ENCODE measurements around the gene PRUNE2. TPM values are rescaled to one million over a fixed set of nuclear protein-coding genes. Genes with fewer than 3 reads are reported as not detected.

The PRUNE2 gene
- total RNA-seq, 4 donors from 2014 or later = 3.7 to 7.8 (median 4.9) TPM

- H3K9me3 ChIP-seq = no peaks in the 10 kb centered on the region
- no peak for TF ChIP-seq CTCF (IDR thresholded peaks at IDR 0.05)
- no peak for TF ChIP-seq POLR2A (IDR thresholded peaks at IDR 0.05)
- DNase-seq = no peak
- no peaks in the 10 kb centered on the region for H3K27me3 ChIP-seq
- intact Hi-C loops (cut with DNase I) = no loop called here
- H3K4me1 ChIP-seq = peaks cover 7 to 25% of the 10 kb centered on the region in 2 donors
- no peak overlapping the region for H3K4me3 ChIP-seq (replicated peaks in 1 of 3)
- H3K27ac ChIP-seq = no peak overlapping the region
- H3K36me3 ChIP-seq = no peaks in the 10 kb centered on the region
Observed at GRCh38 chr9:76657265-76657664, 248.6 kb downstream of the PRUNE2 start.

GRCh38 chr9:76655971-76656370 lies 249.9 kb downstream of the PRUNE2 start:
- Histone ChIP-seq H3K36me3 (no peaks in the 10 kb centered on the region), H3K4me3 (replicated peaks in 1 of 3) (no peak overlapping the region), H3K27me3 (no peaks in the 10 kb centered on the region), H3K27ac (no peak overlapping the region), H3K9me3 (no peaks in the 10 kb centered on the region), H3K4me1 (peaks cover 7 to 25% of the 10 kb centered on the region in 2 donors)
- DNase-seq = no peak
- WGBS, 2 donors = 83 to 87% methylated on average over 4 of the region's 4 CpGs
- intact Hi-C loops (cut with DNase I) = no loop called here
- TF ChIP-seq POLR2A (IDR thresholded peaks at IDR 0.05) = no peak
- no peak for TF ChIP-seq CTCF (IDR thresholded peaks at IDR 0.05)

DNA sequence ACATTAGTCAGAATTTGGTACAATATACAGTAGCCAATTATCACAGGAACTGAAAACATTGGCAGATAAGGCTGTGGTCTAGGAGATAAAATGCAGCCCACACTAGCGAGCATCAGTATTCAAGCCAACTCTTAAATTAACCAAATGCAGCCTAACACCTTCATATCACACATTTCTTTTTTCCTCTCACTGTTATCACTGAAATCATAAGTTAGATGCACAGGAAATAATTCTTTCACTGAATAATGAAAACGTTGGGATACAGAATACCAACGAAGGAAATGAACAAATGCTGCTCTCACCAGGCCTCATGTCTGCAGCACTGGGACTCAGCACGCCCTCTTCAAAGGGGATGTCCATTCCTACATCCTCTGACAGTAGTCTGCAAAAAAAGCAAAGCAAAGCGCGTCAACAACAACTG lies 250.8 kb downstream of the PRUNE2 start:
- no peak for DNase-seq
- no peak overlapping the region for H3K4me3 ChIP-seq (replicated peaks in 1 of 3)
- H3K27me3 ChIP-seq = no peaks in the 10 kb centered on the region
- TF ChIP-seq CTCF (IDR thresholded peaks at IDR 0.05) (no peak), POLR2A (IDR thresholded peaks at IDR 0.05) (no peak)
- no peak overlapping the region for H3K27ac ChIP-seq
- intact Hi-C loops (cut with DNase I) = no loop called here
- no peaks in the 10 kb centered on the region for H3K36me3 ChIP-seq
- 65 to 69% methylated on average over 6 of the region's 6 CpGs for WGBS, 2 donors
- H3K4me1 ChIP-seq = peaks cover 11 to 31% of the 10 kb centered on the region in 2 donors
- no peaks in the 10 kb centered on the region for H3K9me3 ChIP-seq

- Histone ChIP-seq H3K27me3 (no peaks in the 10 kb centered on the region), H3K36me3 (no peaks in the 10 kb centered on the region), H3K27ac (peak overlapping the region; percentile 19 to 28 (median 20)), H3K4me3 (replicated peaks in 1 of 3) (no peak overlapping the region), H3K9me3 (no peaks in the 10 kb centered on the region), H3K4me1 (peaks cover 11 to 31% of the 10 kb centered on the region in 2 donors)
- no peak for DNase-seq
- TF ChIP-seq POLR2A (IDR thresholded peaks at IDR 0.05) = no peak
- no peak for TF ChIP-seq CTCF (IDR thresholded peaks at IDR 0.05)
- 65 to 81% methylated on average over 1 of the region's 1 CpG for WGBS, 2 donors
- intact Hi-C loops (cut with DNase I) = no loop called here
Observed at GRCh38 chr9:76654575-76654974, 251.3 kb downstream of the PRUNE2 start.

- no peak for TF ChIP-seq POLR2A (IDR thresholded peaks at IDR 0.05)
- WGBS, 2 donors = 14 to 19% methylated on average over 1 of the region's 1 CpG
Observed at GRCh38 chr9:76654051-76654461, 251.9 kb downstream of the PRUNE2 start.

DNA sequence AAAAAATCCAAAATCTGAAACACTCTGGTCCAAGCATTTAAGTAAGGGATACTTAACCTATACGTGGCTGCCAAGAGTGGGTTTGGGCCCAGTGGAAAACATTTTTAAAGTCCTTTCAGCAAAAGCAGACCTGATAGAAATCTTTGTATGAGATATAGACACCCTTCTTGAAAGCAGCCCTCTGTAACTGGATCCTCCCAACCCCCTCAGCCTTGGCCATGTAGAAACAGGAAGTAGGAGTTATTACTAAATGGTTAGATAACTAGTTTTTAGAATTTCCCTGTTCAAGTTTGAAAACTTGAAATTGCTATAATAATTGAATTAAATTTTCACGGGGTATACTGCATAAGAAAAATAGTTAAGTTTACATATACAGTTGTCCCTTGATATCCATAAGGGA lies 253.0 kb downstream of the PRUNE2 start:
- Histone ChIP-seq H3K4me3 (replicated peaks in 1 of 3) (no peak overlapping the region), H3K27ac (peak overlapping the region in 1 of 3 donors; percentile 28), H3K36me3 (no peaks in the 10 kb centered on the region), H3K27me3 (no peaks in the 10 kb centered on the region), H3K4me1 (peaks cover 11 to 31% of the 10 kb centered on the region in 2 donors), H3K9me3 (no peaks in the 10 kb centered on the region)
- TF ChIP-seq CTCF (IDR thresholded peaks at IDR 0.05) (no peak), POLR2A (IDR thresholded peaks at IDR 0.05) (no peak)
- 79 to 83% methylated on average over 2 of the region's 2 CpGs for WGBS, 2 donors
- DNase-seq = no peak
- intact Hi-C loops (cut with DNase I) = no loop called here

More at GRCh38 chr9:76654051-76654461, 251.9 kb downstream of the PRUNE2 start:
- Histone ChIP-seq H3K36me3 (no peaks in the 10 kb centered on the region), H3K27me3 (no peaks in the 10 kb centered on the region), H3K27ac (peak overlapping the region; percentile 19 to 28 (median 20)), H3K4me1 (peaks cover 11 to 31% of the 10 kb centered on the region in 2 donors), H3K9me3 (no peaks in the 10 kb centered on the region), H3K4me3 (replicated peaks in 1 of 3) (no peak overlapping the region)
- intact Hi-C loops (cut with DNase I) = no loop called here
- DNase-seq = no peak
